SU-DHL-6 (cell line): ENCODE results near the gene FER1L5.

Experiments used
- H2AFZ ChIP-seq: fragments of 200-600 bp; sonication (generic); 2 replicates; pipeline ENCODE4 v1.6.1; 2014; ENCODE audit warnings: low read depth, mild to moderate bottlenecking, moderate library complexity, mixed read lengths, antibody characterized with exemption, low read length; ENCODE audit not compliant: severe bottlenecking
- H3F3A ChIP-seq: fragments of 200-600 bp; shearing (Covaris generic); 2 replicates; pipeline ENCODE4 v1.6.0; 2016; ENCODE audit warnings: antibody characterized with exemption, mild to moderate bottlenecking; ENCODE audit not compliant: insufficient read depth
- H3K27ac ChIP-seq: fragments of 200-600 bp; sonication (generic); 2 replicates; pipeline ENCODE4 v1.5.1; 2016; ENCODE audit warnings: low read depth, mild to moderate bottlenecking, low read length, moderate library complexity, mixed read lengths
- H3K27me3 ChIP-seq: fragments of 200-600 bp; sonication (generic), shearing (Covaris generic); 2 replicates; pipeline ENCODE4 v1.6.0; 2014; ENCODE audit warnings: mild to moderate bottlenecking, low read length
- H3K36me3 ChIP-seq: fragments of 200-600 bp; sonication (generic); 2 replicates; pipeline ENCODE4 v1.6.1; 2014; ENCODE audit warnings: mild to moderate bottlenecking, low read length, mixed read lengths
- H3K4me2 ChIP-seq: fragments of 300-600, 200-600 bp; shearing (Covaris generic), sonication (generic); 2 replicates; pipeline ENCODE4 v1.6.0; 2014; ENCODE audit warnings: low read length, low read depth, mild to moderate bottlenecking; ENCODE audit not compliant: poor library complexity, severe bottlenecking
- H3K4me3 ChIP-seq: fragments of 200-600 bp; sonication (generic); 2 replicates; pipeline ENCODE4 v1.5.1; 2014; ENCODE audit warnings: antibody characterized with exemption, low read length, mild to moderate bottlenecking, mixed read lengths; ENCODE audit not compliant: insufficient read depth, poor library complexity, severe bottlenecking
- H3K79me2 ChIP-seq: fragments of 200-600 bp; sonication (generic); 2 replicates; pipeline ENCODE4 v1.6.1; 2014; ENCODE audit warnings: mild to moderate bottlenecking, low read length, moderate library complexity; ENCODE audit not compliant: insufficient read depth
- H3K9ac ChIP-seq: fragments of 200-600 bp; sonication (generic); 2 replicates; pipeline ENCODE4 v1.7.0; 2014; ENCODE audit warnings: mild to moderate bottlenecking, low read length
- H3K9me2 ChIP-seq: fragments of 200-600 bp; sonication (generic); replicated peaks from 2 replicates; pipeline ENCODE4 v1.6.1; 2014; ENCODE audit warnings: low read length; ENCODE audit not compliant: insufficient read depth
- H3K9me3 ChIP-seq: fragments of 200-600 bp; sonication (generic); 2 replicates; pipeline ENCODE4 v1.6.1; 2014; ENCODE audit warnings: low read length, mixed read lengths; ENCODE audit not compliant: insufficient read depth
- H4K20me1 ChIP-seq: fragments of 200-600 bp; sonication (generic); 2 replicates; pipeline ENCODE4 v1.6.1; 2014; ENCODE audit warnings: low read depth, mild to moderate bottlenecking, antibody characterized with exemption, low read length, moderate library complexity, mixed read lengths
- EZH2phosphoT487 ChIP-seq: fragments of 200-600 bp; sonication (generic), shearing (Covaris generic); conservative IDR thresholded peaks from 2 replicates; pipeline ENCODE4 v1.6.1; 2018; ENCODE audit warnings: mild to moderate bottlenecking, antibody characterized with exemption, low read length, moderate library complexity, mixed read lengths
- TF ChIP-seq, protein P1 (sequence below): fragments of 200-600 bp; sonication (generic); IDR thresholded peaks from one replicate; pipeline ENCODE4 v1.5.1; 2017; ENCODE audit warnings: antibody characterized with exemption, mild to moderate bottlenecking, low read length, moderate library complexity; ENCODE audit not compliant: insufficient read depth, poor library complexity, severe bottlenecking

Gene FER1L5

DNA sequence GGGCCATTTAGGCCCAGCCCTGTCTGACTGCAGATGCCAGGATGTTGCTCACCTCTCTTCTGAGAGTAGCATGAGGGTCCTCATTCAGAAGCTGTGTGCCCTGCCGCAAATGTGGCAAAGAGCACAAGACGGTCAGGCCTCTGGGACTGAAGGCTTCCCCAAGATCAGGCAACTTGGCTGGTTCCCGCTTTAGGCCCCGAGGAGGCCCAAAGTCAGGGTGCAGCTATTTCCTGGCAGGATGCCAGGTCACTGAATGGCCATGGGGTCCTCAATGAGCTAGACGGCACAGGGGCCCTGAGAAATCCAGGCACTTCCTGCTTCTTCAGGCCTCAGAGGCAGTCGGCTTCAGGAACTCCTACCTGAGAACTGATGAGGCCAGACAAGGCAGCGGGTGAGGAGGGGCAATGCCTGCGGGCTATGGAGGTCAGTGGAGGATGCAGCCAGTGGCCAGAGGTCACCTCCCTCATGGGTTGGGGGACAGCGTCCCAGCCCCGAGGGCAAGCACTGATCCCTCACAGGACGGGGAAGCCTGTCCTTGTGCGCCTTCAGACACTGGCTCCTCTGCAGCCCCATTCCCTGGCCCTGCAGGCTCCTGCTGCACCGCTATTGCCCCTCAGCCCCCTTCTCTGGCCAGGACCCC lies 52.4 kb downstream of the FER1L5 start:
- TF ChIP-seq, protein P1, sequence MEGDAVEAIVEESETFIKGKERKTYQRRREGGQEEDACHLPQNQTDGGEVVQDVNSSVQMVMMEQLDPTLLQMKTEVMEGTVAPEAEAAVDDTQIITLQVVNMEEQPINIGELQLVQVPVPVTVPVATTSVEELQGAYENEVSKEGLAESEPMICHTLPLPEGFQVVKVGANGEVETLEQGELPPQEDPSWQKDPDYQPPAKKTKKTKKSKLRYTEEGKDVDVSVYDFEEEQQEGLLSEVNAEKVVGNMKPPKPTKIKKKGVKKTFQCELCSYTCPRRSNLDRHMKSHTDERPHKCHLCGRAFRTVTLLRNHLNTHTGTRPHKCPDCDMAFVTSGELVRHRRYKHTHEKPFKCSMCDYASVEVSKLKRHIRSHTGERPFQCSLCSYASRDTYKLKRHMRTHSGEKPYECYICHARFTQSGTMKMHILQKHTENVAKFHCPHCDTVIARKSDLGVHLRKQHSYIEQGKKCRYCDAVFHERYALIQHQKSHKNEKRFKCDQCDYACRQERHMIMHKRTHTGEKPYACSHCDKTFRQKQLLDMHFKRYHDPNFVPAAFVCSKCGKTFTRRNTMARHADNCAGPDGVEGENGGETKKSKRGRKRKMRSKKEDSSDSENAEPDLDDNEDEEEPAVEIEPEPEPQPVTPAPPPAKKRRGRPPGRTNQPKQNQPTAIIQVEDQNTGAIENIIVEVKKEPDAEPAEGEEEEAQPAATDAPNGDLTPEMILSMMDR, result no peak
- Histone ChIP-seq H3F3A (no peaks in the 10 kb centered on the region), H3K9me2 (no peaks in the 10 kb centered on the region), H3K27me3 (no peaks in the 10 kb centered on the region), H3K4me3 (no peak overlapping the region), H3K79me2 (no peaks in the 10 kb centered on the region), H3K36me3 (no peaks in the 10 kb centered on the region), H4K20me1 (no peaks in the 10 kb centered on the region), H3K9me3 (no peaks in the 10 kb centered on the region), H3K4me2 (no peak overlapping the region), H2AFZ (no peak overlapping the region), H3K27ac (no peak overlapping the region), H3K9ac (no peak overlapping the region)

DNA sequence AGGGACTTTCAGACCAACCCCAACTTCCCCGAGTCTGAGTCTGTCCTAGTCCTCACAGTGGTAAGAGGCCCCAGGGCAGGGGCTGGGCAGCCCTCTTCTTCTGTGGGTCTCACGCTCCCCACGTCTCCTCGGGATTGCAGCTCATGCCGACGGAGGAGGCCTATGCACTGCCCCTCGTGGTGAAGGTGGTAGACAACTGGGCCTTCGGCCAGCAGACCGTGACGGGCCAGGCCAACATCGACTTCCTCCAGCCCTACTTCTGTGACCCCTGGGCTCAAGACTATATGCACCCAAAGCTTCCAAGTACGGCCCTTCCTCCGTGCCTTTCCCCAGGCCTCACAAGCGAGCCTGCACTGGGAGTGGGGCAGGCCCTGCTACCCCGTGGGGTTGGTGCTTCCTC lies 53.0 kb downstream of the FER1L5 start:
- H3K4me3 ChIP-seq, result no peak overlapping the region
- no peaks in the 10 kb centered on the region for H3K27me3 ChIP-seq
- no peak overlapping the region for H3K9ac ChIP-seq
- H3K36me3 ChIP-seq, result no peaks in the 10 kb centered on the region
- H2AFZ ChIP-seq, result no peak overlapping the region
- no peaks in the 10 kb centered on the region for H4K20me1 ChIP-seq
- H3K4me2 ChIP-seq, result no peak overlapping the region
- H3K79me2 ChIP-seq, result no peaks in the 10 kb centered on the region
- H3F3A ChIP-seq, result no peaks in the 10 kb centered on the region
- H3K9me3 ChIP-seq, result no peaks in the 10 kb centered on the region
- H3K9me2 ChIP-seq, result no peaks in the 10 kb centered on the region
- H3K27ac ChIP-seq, result no peak overlapping the region
- TF ChIP-seq, protein P1, result no peak
- no peak for TF ChIP-seq EZH2phosphoT487

DNA sequence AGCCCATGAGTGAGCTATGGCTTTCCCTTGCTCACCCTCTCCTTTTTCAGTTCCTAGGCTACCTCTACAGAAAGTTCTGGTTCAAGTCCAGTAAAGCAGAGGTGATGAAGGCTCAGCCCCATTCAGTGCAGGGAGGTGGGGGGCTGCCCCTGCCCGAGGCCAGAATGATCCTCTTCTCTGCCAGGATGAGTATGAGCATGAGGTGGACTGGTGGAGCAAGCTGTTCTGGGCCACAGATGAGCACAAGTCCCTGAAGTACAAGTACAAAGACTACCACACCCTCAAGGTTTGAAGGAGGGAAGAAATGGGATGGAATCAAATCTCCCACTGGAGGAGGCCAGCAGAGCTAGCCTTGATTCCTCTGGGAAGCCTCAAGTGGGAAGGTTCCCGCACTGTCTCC lies 54.9 kb downstream of the FER1L5 start:
- no peak overlapping the region for H3K9ac ChIP-seq
- no peaks in the 10 kb centered on the region for H4K20me1 ChIP-seq
- no peak overlapping the region for H3K27ac ChIP-seq
- no peak overlapping the region for H3K4me2 ChIP-seq
- H3K36me3 ChIP-seq, result no peaks in the 10 kb centered on the region
- H3K27me3 ChIP-seq, result no peaks in the 10 kb centered on the region
- no peaks in the 10 kb centered on the region for H3F3A ChIP-seq
- no peaks in the 10 kb centered on the region for H3K9me2 ChIP-seq
- H3K9me3 ChIP-seq, result no peaks in the 10 kb centered on the region
- H2AFZ ChIP-seq, result no peak overlapping the region
- H3K79me2 ChIP-seq, result no peaks in the 10 kb centered on the region
- H3K4me3 ChIP-seq, result no peak overlapping the region
- TF ChIP-seq, protein P1, result no peak
- no peak for TF ChIP-seq EZH2phosphoT487
